T-helper 1 cell treated with Interleukin-12 subunit alpha and Interleukin-12 subunit beta and Interleukin-4 antibody, amounts not matched to agents 30 μg/mL and 1 μg/mL, for 36 hours (primary cell): ENCODE data around the gene EVA1B.
A peak's percentile ranks its signal among the peaks of the same experiment; 100 is the strongest.

Experiments used
- H3K27ac Mint-ChIP-seq: one replicate; pipeline ENCODE4 v1.8.0; 2021; ENCODE audit warnings: mild to moderate bottlenecking, mixed read lengths
- H3K27me3 Mint-ChIP-seq: one replicate; pipeline ENCODE4 v1.8.0; 2021; ENCODE audit warnings: low read depth, mixed read lengths
- H3K36me3 Mint-ChIP-seq: one replicate; pipeline ENCODE4 v1.8.0; 2021; ENCODE audit warnings: low read depth, mixed read lengths
- H3K4me1 Mint-ChIP-seq: one replicate; pipeline ENCODE4 v1.8.0; 2021; ENCODE audit warnings: low read depth, mixed read lengths
- H3K4me3 Mint-ChIP-seq: one replicate; pipeline ENCODE4 v1.8.0; 2021; ENCODE audit warnings: mild to moderate bottlenecking, moderate library complexity, mixed read lengths
- H3K9me3 Mint-ChIP-seq: one replicate; pipeline ENCODE4 v1.8.0; 2021; ENCODE audit warnings: mixed read lengths

EVA1B gene

GRCh38 chr1:36337830-36338229, 14.4 kb upstream of the EVA1B start:
- H3K27ac Mint-ChIP-seq = no peak overlapping the region
- H3K27me3 Mint-ChIP-seq = peaks cover under 1% of the 10 kb centered on the region
- peaks cover 10% of the 10 kb centered on the region for H3K36me3 Mint-ChIP-seq
- no peaks in the 10 kb centered on the region for H3K9me3 Mint-ChIP-seq
- H3K4me1 Mint-ChIP-seq = peaks cover 11% of the 10 kb centered on the region
- no peak overlapping the region for H3K4me3 Mint-ChIP-seq

DNA sequence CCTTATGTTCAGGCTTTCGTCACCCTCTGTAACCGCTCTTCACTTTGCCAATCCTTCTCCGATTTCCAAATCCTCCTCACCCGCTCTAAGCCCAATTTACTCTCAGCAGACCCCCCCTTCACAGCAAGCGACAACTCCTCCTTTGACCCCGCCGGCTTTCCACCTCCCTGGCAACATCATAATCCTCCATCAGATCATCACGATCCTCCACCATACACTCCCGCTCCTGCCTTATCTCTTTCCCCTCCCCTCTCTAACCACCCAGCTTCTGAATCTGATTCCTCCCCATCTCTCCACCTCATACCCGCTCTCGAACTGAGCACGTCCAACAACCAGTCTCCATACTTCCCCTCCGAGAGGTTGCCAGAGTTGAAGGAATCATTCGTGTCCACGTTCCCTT, 7.5 kb upstream of the EVA1B start:
- no peak overlapping the region for H3K27ac Mint-ChIP-seq
- H3K4me3 Mint-ChIP-seq = no peak overlapping the region
- H3K9me3 Mint-ChIP-seq = no peaks in the 10 kb centered on the region
- H3K27me3 Mint-ChIP-seq = peaks cover 19% of the 10 kb centered on the region
- no peaks in the 10 kb centered on the region for H3K36me3 Mint-ChIP-seq
- peaks cover 13% of the 10 kb centered on the region for H3K4me1 Mint-ChIP-seq

DNA sequence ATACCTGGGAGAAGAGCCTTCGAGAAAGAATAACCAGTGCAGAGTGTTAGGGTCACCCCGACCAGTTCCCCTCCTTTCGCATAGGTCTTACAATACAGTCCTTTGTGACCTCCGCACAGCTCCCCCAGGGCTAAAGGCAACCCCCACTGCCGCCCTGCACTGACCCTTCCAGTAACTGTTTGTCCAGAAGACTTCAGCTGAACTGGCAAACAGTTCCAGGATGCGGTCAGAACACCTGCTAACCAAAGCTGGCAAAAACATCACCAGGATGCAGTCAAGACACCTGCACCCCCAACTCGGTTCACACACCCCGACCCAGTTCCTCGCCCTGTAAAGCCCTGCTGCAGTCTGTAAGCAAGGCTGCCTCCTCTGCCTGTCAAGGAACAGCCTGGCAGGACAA, 6.4 kb upstream of the EVA1B start:
- Mint-ChIP-seq H3K27me3 (peaks cover 23% of the 10 kb centered on the region), H3K9me3 (no peaks in the 10 kb centered on the region), H3K36me3 (no peaks in the 10 kb centered on the region), H3K27ac (no peak overlapping the region), H3K4me1 (peaks cover 13% of the 10 kb centered on the region), H3K4me3 (no peak overlapping the region)

GRCh38 chr1:36328713-36329112, 5.3 kb upstream of the EVA1B start:
- Mint-ChIP-seq H3K36me3 (no peaks in the 10 kb centered on the region), H3K4me1 (peaks cover 23% of the 10 kb centered on the region), H3K4me3 (no peak overlapping the region), H3K27ac (no peak overlapping the region), H3K27me3 (peaks cover 26% of the 10 kb centered on the region), H3K9me3 (no peaks in the 10 kb centered on the region)

DNA sequence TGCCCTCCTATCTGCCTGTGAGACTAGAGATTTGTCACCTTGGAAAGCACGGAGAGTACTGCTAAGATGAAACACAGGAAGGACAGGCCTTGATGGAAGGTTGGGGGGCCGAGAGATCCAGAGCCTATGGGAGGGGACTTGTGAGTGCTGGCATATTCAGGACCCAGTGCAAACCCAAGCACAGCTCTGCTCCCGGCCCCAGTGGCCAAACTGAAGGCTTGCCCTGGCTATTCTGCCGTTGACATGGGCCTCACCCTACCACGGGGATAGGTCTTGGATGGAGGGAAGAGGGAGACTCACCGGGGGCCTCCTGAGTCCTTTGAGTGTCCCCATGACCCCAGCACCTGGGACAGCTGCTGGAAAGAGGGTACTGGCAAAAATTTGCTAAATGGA, 4.6 kb upstream of the EVA1B start:
- H3K4me3 Mint-ChIP-seq = no peak overlapping the region
- H3K4me1 Mint-ChIP-seq = peaks cover 23% of the 10 kb centered on the region
- H3K27me3 Mint-ChIP-seq = peaks cover 26% of the 10 kb centered on the region
- no peaks in the 10 kb centered on the region for H3K36me3 Mint-ChIP-seq
- no peaks in the 10 kb centered on the region for H3K9me3 Mint-ChIP-seq
- H3K27ac Mint-ChIP-seq = no peak overlapping the region

DNA sequence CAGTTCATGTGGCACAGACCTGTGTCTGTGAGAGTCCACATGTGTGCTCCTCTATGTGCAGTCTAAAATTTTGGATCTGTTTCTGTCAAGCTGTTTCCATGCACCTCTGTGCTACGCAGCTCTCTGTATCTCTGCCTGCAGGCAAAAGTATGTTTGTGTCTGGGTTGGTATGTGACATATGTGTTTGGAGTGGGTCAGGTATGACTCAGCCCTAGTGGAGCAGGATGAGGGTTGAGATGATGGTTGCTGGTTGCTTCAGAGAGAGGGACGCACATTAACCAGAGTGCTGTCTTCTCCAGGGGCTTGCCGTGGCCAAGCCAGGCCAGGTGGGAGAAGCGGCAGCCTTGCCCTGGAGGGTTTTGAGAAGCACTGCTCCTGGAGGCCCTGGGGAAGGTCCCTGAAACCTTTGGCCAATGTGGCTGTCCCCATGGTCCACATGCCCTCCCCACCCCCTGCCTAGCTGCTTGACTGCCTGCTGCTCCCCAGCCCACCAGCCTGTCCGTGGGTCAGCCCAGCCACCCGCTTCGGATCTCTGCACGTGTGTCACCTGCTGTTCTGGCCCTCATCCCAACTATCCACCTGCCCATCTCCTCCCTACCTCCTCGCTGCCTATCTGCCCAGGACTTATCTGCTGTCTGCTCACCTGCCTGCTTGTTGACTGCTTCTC, 4.1 kb upstream of the EVA1B start:
- Mint-ChIP-seq H3K4me1 (peaks cover 23% of the 10 kb centered on the region), H3K36me3 (no peaks in the 10 kb centered on the region), H3K9me3 (no peaks in the 10 kb centered on the region), H3K27me3 (peaks cover 23% of the 10 kb centered on the region), H3K27ac (no peak overlapping the region), H3K4me3 (no peak overlapping the region)

GRCh38 chr1:36326499-36326898, 3.1 kb upstream of the EVA1B start:
- Mint-ChIP-seq H3K4me3 (no peak overlapping the region), H3K9me3 (no peaks in the 10 kb centered on the region), H3K27ac (no peak overlapping the region), H3K36me3 (peaks cover 2% of the 10 kb centered on the region), H3K27me3 (peaks cover 15% of the 10 kb centered on the region), H3K4me1 (peaks cover 27% of the 10 kb centered on the region)

DNA sequence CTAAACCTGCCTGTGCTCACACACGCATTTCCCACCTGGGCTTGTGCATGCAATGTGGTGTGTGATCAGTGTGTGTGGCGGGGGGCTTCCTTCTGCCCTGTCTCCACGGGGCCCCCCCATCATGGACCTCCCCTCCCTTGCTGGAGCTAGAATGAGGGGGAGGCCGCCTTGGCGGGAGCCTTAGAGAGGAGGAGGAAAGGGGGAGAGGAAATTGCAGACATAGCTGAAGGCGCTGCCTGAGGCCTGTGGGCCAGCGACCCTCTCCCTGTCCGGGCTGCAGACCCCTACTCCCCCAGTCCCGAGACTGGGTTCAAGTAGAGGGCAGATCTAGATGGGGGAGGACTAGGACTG, 883 bp upstream of the EVA1B start:
- H3K27ac Mint-ChIP-seq = no peak overlapping the region
- H3K36me3 Mint-ChIP-seq = peaks cover 2% of the 10 kb centered on the region
- H3K4me1 Mint-ChIP-seq = peaks cover 30% of the 10 kb centered on the region
- no peaks in the 10 kb centered on the region for H3K9me3 Mint-ChIP-seq
- peak overlapping the region; percentile 68 for H3K4me3 Mint-ChIP-seq
- H3K27me3 Mint-ChIP-seq = peaks cover 7% of the 10 kb centered on the region

- H3K4me1 Mint-ChIP-seq = peaks cover 28% of the 10 kb centered on the region
- H3K36me3 Mint-ChIP-seq = peaks cover 4% of the 10 kb centered on the region
- peaks cover 7% of the 10 kb centered on the region for H3K27me3 Mint-ChIP-seq
- H3K27ac Mint-ChIP-seq = peak overlapping the region; percentile 41
- peak overlapping the region; percentile 65 for H3K4me3 Mint-ChIP-seq
- H3K9me3 Mint-ChIP-seq = no peaks in the 10 kb centered on the region
These were observed 434 bp downstream of the EVA1B start for GRCh38 chr1:36322786-36323635.

GRCh38 chr1:36322041-36322785, 1.2 kb downstream of the EVA1B start:
- no peak overlapping the region for H3K27ac Mint-ChIP-seq
- H3K9me3 Mint-ChIP-seq = no peaks in the 10 kb centered on the region
- peaks cover 7% of the 10 kb centered on the region for H3K27me3 Mint-ChIP-seq
- peak overlapping the region; percentile 29 for H3K4me3 Mint-ChIP-seq
- H3K36me3 Mint-ChIP-seq = peaks cover 7% of the 10 kb centered on the region
- H3K4me1 Mint-ChIP-seq = peaks cover 24% of the 10 kb centered on the region

DNA sequence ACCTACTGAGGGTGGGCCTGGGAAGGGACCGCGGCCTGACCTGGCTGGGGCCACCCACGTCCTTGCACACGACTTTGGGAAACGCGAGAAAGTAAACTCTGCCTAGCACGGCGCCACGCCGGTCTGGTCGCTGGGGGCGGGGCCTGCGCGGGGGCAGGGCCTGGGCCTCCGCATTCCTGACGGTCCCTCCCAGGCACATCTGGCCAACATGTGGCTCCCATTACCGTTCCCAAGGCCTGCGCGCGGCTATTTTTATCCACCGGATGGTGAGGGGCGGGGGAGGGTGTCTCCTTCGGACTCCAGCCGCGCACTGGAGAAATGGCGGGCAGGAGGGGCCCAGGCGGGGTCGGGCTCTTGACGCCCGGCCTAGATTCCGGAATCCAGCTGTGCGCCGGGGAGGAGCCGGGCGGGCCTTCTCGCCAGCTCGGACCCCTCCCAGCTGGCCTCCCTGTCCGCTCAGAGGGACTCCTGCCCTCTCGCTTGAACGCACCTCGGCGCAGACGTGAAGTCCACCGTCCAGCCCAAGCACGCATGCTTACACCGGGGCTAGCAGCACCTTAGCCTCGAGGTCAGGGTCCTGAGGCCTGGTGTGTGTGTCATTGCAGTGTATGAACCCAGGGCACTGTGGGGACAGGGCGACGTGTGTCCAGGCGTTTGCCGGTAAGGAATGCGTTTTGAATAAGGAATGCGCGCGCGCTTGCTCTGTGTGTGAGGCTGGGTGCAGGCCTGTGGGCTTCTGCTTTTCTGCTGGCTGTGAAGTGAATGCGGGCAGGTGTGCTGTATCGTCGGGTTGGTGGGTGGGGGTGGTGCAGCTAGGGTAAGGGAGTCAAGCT, 2.1 kb downstream of the EVA1B start:
- Mint-ChIP-seq H3K4me1 (peaks cover 18% of the 10 kb centered on the region), H3K4me3 (peak overlapping the region; percentile 29), H3K9me3 (no peaks in the 10 kb centered on the region), H3K36me3 (peaks cover 7% of the 10 kb centered on the region), H3K27ac (no peak overlapping the region), H3K27me3 (peaks cover 7% of the 10 kb centered on the region)

GRCh38 chr1:36320767-36321118, 2.7 kb downstream of the EVA1B start:
- Mint-ChIP-seq H3K36me3 (peaks cover 7% of the 10 kb centered on the region), H3K27ac (no peak overlapping the region), H3K4me1 (peaks cover 18% of the 10 kb centered on the region), H3K27me3 (peaks cover 7% of the 10 kb centered on the region), H3K4me3 (peak overlapping the region; percentile 35), H3K9me3 (no peaks in the 10 kb centered on the region)

DNA sequence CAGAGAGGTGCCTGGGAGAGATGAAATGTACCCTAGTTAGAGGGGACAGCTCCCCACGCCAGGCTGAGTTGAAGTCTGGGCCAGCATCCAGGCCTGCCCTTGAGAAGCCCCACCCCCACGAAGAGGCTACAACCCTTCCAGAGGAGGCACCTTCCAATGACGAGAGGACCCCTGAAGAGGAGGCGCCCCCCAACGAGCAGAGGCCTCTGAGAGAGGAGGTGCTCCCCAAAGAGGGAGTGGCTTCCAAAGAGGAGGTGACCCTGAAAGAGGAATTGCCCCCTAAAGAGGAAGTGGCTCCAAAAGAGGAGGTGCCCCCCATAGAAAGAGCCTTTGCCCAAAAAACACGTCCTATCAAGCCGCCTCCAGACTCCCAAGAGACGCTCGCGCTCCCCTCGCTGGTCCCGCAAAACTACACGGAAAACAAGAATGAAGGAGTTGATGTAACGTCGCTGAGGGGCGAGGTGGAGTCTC, 3.1 kb downstream of the EVA1B start:
- H3K4me3 Mint-ChIP-seq = peak overlapping the region; percentile 35
- H3K9me3 Mint-ChIP-seq = no peaks in the 10 kb centered on the region
- H3K36me3 Mint-ChIP-seq = peaks cover 7% of the 10 kb centered on the region
- H3K27me3 Mint-ChIP-seq = peaks cover 7% of the 10 kb centered on the region
- H3K27ac Mint-ChIP-seq = no peak overlapping the region
- H3K4me1 Mint-ChIP-seq = peaks cover 18% of the 10 kb centered on the region

- Mint-ChIP-seq H3K36me3 (peaks cover 7% of the 10 kb centered on the region), H3K4me3 (no peak overlapping the region), H3K9me3 (no peaks in the 10 kb centered on the region), H3K27me3 (no peaks in the 10 kb centered on the region), H3K27ac (no peak overlapping the region), H3K4me1 (peaks cover 20% of the 10 kb centered on the region)
These were observed 14.0 kb downstream of the EVA1B start for GRCh38 chr1:36309397-36309796.
